HepG2 (cell line): ENCODE measurements around the gene ODC1. TPM values are rescaled to one million over a fixed set of nuclear protein-coding genes. Genes with fewer than 3 reads are reported as not detected.
A peak's percentile ranks its signal among the peaks of the same experiment; 100 is the strongest.

Experiments used
- ATRX ChIP-seq: sonication (generic); formaldehyde crosslinking; IDR thresholded peaks from 2 replicates; pipeline ENCODE4 v1.4.0; 2020; ENCODE audit warnings: missing genetic modification reagents, borderline replicate concordance
- CBX5 ChIP-seq: sonication (generic); formaldehyde crosslinking; IDR thresholded peaks from 2 replicates; pipeline ENCODE4 v1.4.0; 2020; ENCODE audit warnings: missing genetic modification reagents, borderline replicate concordance
- CEBPB ChIP-seq: IDR thresholded peaks from 2 replicates; pipeline ENCODE4 v1.6.1; 2011; ENCODE audit warnings: low read depth, low read length, improper control_type of control experiment, borderline replicate concordance
- CREB1 ChIP-seq, 2 experiments: fragments of 450-650 bp in 1 of 2; IDR thresholded peaks; 2 replicates each; pipeline ENCODE4 v1.6.1; 2016 to 2017; ENCODE audit warnings: control low read depth in 1 of 2, mild to moderate bottlenecking in 1 of 2, missing compliant biosample characterization in 1 of 2, missing genetic modification characterization in 1 of 2
- EED ChIP-seq: sonication (generic); formaldehyde crosslinking; IDR thresholded peaks from 2 replicates; pipeline ENCODE4 v1.5.0; 2020; ENCODE audit warnings: mild to moderate bottlenecking, missing genetic modification reagents
- HIC2 ChIP-seq: sonication (generic); formaldehyde crosslinking; IDR thresholded peaks from 2 replicates; pipeline ENCODE4 v1.9.0; 2022; ENCODE audit warnings: low read depth, missing genetic modification reagents
- IRF2 ChIP-seq: IDR thresholded peaks from 2 replicates; pipeline ENCODE4 v1.6.1; 2018; ENCODE audit warnings: missing genetic modification reagents, missing compliant biosample characterization
- KLF11 ChIP-seq: IDR thresholded peaks from 2 replicates; pipeline ENCODE4 v1.6.1; 2016; ENCODE audit warnings: missing compliant biosample characterization
- NFKBIZ ChIP-seq: IDR thresholded peaks from 2 replicates; pipeline ENCODE4 v1.6.1; 2018; ENCODE audit warnings: missing genetic modification reagents, missing compliant biosample characterization
- NR2F6 ChIP-seq, 2 experiments: IDR thresholded peaks; 2 replicates each; pipeline ENCODE4 v1.6.1; 2016; ENCODE audit warnings: antibody characterized with exemption in 1 of 2, mild to moderate bottlenecking in 1 of 2
- PBX2 ChIP-seq: IDR thresholded peaks from 2 replicates; pipeline ENCODE4 v1.6.1; 2016; ENCODE audit warnings: control low read depth
- PHB2 ChIP-seq: fragments of 450-650 bp; IDR thresholded peaks from 2 replicates; pipeline ENCODE4 v1.6.1; 2018; ENCODE audit not compliant: partially characterized antibody
- POGK ChIP-seq: sonication (generic); formaldehyde crosslinking; conservative IDR thresholded peaks from 2 replicates; pipeline ENCODE4 v1.8.0; 2022; ENCODE audit warnings: mild to moderate bottlenecking, moderate library complexity, missing genetic modification reagents
- RCOR2 ChIP-seq: IDR thresholded peaks from 2 replicates; pipeline ENCODE4 v1.6.1; 2016; ENCODE audit warnings: missing biosample characterization, missing genetic modification reagents
- REL ChIP-seq: sonication (generic); formaldehyde crosslinking; conservative IDR thresholded peaks from 2 replicates; pipeline ENCODE4 v1.8.0; 2022; ENCODE audit warnings: mild to moderate bottlenecking, missing genetic modification reagents, moderate library complexity
- THAP11 ChIP-seq: IDR thresholded peaks from 2 replicates; pipeline ENCODE4 v1.6.1; 2016; ENCODE audit warnings: missing biosample characterization, missing genetic modification reagents
- YEATS2 ChIP-seq: sonication (generic); formaldehyde crosslinking; IDR thresholded peaks from 2 replicates; pipeline ENCODE4 v1.4.0; 2020; ENCODE audit warnings: missing genetic modification reagents, borderline replicate concordance
- ZGPAT ChIP-seq: IDR thresholded peaks from 2 replicates; pipeline ENCODE4 v1.6.1; 2016; ENCODE audit warnings: mild to moderate bottlenecking
- ZNF382 ChIP-seq: sonication (generic); formaldehyde crosslinking; IDR thresholded peaks from 2 replicates; pipeline ENCODE4 v1.5.0; 2020; ENCODE audit warnings: missing genetic modification reagents, mild to moderate bottlenecking, borderline replicate concordance
- ZNF562 ChIP-seq: sonication (generic); formaldehyde crosslinking; IDR thresholded peaks from 2 replicates; pipeline ENCODE4 v1.8.0; 2022; ENCODE audit warnings: missing genetic modification reagents, borderline replicate concordance
- ZNF564 ChIP-seq: sonication (generic); formaldehyde crosslinking; IDR thresholded peaks from 2 replicates; pipeline ENCODE4 v1.8.1; 2023; ENCODE audit warnings: mild to moderate bottlenecking, missing genetic modification reagents
- ZNF800 ChIP-seq: sonication (generic); formaldehyde crosslinking; IDR thresholded peaks from 2 replicates; pipeline ENCODE4 v1.4.0; 2020; ENCODE audit warnings: missing genetic modification reagents
- ZNF839 ChIP-seq: sonication (generic); formaldehyde crosslinking; IDR thresholded peaks from 2 replicates; pipeline ENCODE4 v1.4.0; 2020; ENCODE audit warnings: missing genetic modification reagents, mild to moderate bottlenecking, borderline replicate concordance
- polyA plus RNA-seq, 8 experiments: library from polyadenylated mRNA; depleted of rRNA in 3 of 8; stranded (reverse) in 7 of 8; unstranded in 1 of 8; fragments of >200 nt; fragmentation: Illumina TruSeq in 4 of 8; extraction: Trizol in 4 of 8; gene quantifications; 2 replicates each; pipeline versions ENCODE4 v1.2.1 to v1.2.3, GENCODE V29; 2011 to 2016; ENCODE audit warnings: low read depth in 4 of 8, missing spikeins in 1 of 8, mixed read lengths in 1 of 8; ENCODE audit not compliant: insufficient read depth in 1 of 8
- total RNA-seq, 5 experiments: library from RNA; depleted of rRNA; stranded (reverse); fragments of >200 nt; fragmentation: Illumina TruSeq; extraction: Trizol; gene quantifications; 2 replicates each; pipeline ENCODE4 v1.2.3, GENCODE V29; 2016; ENCODE audit warnings: low read depth in 1 of 5

Gene ODC1
- total and polyA plus RNA-seq, 2 of the 13 experiments (the other 11 are each of a cell fraction or from before 2014, with no cell fraction given): 142 to 371 TPM

GRCh38 chr2:10497797-10498251, 49.7 kb upstream of the ODC1 start (continued):
- TF ChIP-seq EED (CRISPR knock-in tag) (no peak), RCOR2 (CRISPR knock-in tag) (no peak), IRF2 (no peak), ZNF800 (CRISPR knock-in tag) (0 out of 2 replicates have a peak, but pooled peaks have one; percentile 45), POGK (no peak), CREB1 (IDR thresholded peaks at IDR 0.05) (peak; percentile 63), CREB1 (CRISPR knock-in tag; IDR thresholded peaks at IDR 0.05) (no peak), CBX5 (no peak), KLF11 (no peak), ZNF382 (CRISPR knock-in tag) (no peak), NFKBIZ (no peak), ZNF562 (CRISPR knock-in tag) (no peak), NR2F6 (IDR thresholded peaks at IDR 0.05) (no peak), NR2F6 (CRISPR knock-in tag; IDR thresholded peaks at IDR 0.05) (no peak), ZGPAT (CRISPR knock-in tag) (peak; percentile 42; the same call in 1 of the 2 replicates), HIC2 (CRISPR knock-in tag) (peak; percentile 61; the same call in 1 of the 2 replicates), ZNF839 (CRISPR knock-in tag) (no peak), REL (CRISPR knock-in tag) (no peak), PHB2 (no peak), YEATS2 (CRISPR knock-in tag) (no peak), ZNF564 (no peak), PBX2 (CRISPR knock-in tag) (peak; percentile 40; the same call in 1 of the 2 replicates), ATRX (CRISPR knock-in tag) (no peak), THAP11 (CRISPR knock-in tag) (0 out of 2 replicates have a peak, but pooled peaks have one; percentile 20), CEBPB (peak; percentile 46; the same call in 1 of the 2 replicates)
